Muscle of back (tissue), 11 donors: Measurements from ENCODE around the gene POTEM. TPM values are rescaled to one million over a fixed set of nuclear protein-coding genes. Genes with fewer than 3 reads are reported as not detected.
"Not testable (repeated sequence)": the region's sequence is repeated elsewhere in the genome, so short reads cannot be mapped to it uniquely, and the experiment has no call there.

Experiments
- DNase-seq, 3 donors: peaks; one replicate each; pipeline versions ENCODE4 v3.0.0 to v3.0.0-alpha.2; 2013
- polyA plus RNA-seq, 10 donors: library from polyadenylated mRNA; unstranded; fragments of 120-200 nt; gene quantifications; one replicate each; pipeline ENCODE4 v1.2.1, GENCODE V29; 2013; ENCODE audit not compliant: insufficient read length in 10 of 10

POTEM gene
- polyA plus RNA-seq, 10 donors, result not detected

DNA sequence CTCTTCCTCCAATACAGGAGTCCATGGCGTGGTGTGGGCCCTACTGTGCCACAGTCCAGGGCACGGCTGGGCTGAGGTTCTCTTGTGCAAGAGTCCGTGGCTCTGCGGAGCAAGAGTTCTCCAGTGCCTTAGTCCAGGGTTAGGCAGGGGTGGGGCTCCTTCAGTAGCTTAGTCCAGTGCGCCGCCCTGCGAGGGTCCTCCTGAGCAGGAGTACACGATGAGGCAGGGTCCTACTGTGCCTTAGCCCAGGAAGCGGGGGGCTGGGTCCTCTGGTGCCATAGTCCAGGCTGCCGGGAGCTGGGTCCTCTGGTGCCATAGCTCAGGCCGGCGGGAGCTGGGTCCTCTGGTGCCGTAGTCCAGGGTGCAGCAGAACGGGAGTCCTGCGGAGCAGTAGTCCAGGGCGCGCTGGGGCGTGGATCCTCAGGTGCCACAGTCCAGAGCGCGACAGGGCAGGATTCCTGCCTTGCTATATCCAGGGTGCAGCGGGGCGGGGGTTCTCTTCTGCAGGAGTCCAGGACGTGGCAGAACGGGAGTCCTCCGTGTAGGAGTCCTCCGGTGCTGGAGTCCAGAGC, 69.7 kb downstream of the POTEM start:
- DNase-seq, result not testable (repeated sequence)

DNA sequence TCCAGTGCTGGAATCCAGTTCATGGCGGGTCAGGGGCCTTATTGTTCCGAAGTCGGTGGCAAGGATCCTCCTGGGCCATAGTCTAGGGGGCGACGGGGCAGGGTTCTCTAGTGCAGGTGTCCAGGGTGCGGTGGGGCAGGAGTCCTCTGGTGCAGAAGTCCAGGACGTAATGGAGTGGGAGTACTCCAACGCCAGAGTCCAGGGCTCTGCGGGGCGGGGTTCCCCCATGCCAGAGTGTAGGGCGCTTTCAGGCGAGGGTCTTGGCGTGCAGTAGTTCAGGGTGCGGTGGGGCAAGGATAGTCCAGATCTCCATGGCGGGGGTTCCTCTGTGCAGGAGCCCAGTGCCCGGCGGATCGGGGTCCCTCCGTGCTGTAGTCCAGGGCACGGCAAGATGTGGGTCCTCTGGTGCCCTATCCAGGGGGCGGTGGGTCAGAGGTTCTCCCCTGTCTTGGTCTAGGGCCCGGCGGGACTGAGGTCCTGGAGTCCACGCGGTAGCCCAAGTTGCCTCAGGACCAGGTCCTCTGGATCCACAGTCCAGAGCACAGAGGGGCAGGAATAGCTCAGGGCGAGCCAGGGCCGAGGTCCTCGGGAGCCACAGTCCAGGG, 70.9 kb downstream of the POTEM start:
- DNase-seq, result not testable (repeated sequence)

DNA sequence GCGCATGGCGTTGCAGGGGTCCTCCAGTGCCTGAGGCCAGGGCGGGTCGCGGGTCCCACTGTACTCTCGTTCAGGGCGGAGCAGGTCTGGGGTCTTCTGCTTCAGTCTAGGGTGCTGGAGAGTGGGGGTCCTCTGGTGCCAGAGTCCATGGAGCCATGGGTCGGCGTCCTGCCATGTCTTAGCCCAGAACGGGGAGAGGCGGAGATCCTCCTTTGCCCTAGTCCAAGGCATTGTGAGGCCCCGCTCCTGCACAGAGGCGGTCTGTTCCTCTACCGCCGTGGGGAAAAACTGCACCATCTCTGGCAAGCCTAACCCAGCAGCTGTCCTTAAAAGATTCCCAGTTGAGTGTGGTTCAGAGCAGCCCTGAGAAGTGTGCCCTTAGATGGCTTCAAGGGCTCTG, 71.6 kb downstream of the POTEM start:
- not testable (repeated sequence) for DNase-seq

DNA sequence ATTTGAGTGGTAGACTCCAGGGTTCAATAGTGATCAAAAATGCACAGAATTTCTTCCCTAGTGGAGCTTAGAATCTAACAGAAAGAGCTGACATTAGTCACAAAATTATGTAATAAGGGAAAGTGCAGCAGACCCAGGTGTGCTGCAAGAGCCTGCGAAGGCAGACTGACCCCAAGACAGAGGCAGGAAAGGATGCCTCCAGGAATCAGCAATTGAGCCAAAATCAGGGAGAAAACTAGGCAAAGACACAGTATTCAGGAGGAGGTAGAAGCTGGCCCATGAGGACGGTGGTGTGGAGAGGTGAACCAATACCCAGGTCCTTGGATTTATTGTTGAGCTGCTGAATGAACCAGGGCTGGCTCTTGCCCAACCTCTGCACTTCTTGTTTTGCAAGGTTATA, 76.2 kb downstream of the POTEM start:
- DNase-seq, result not testable (repeated sequence)
